ENCODE results near the gene HDAC7. TPM values are rescaled to one million over a fixed set of nuclear protein-coding genes. Genes with fewer than 3 reads are reported as not detected.

Gene HDAC7
- total and polyA plus RNA-seq, 2 of the 13 experiments (the other 11 are each of a cell fraction or from before 2014, with no cell fraction given): 4.6 to 10.8 TPM

DNA sequence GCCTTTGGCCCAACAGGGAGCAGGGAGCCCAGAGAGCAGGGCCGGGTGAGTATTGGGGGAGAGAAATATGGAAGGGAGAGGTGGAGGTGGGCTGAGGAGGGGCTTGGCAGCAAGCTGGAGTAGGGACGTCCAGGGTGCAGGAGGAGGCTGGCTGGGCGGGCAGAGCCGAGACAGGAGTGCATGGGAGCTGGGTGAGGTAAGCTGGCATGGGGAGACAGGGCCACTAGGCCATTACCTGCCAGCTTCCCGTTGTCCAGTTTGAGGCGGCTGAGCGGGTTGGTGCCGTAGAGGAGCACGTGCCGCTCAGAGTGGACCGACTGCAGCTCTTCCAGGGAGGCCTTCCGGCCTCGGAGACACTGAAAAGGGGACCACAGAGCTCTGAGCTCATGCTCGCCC is 28.4 kb downstream of the HDAC7 start (continued):
- TF ChIP-seq MTF1 (CRISPR knock-in tag; IDR thresholded peaks at IDR 0.05) (no peak), ZNF605 (CRISPR knock-in tag; IDR thresholded peaks at IDR 0.05) (no peak)

DNA sequence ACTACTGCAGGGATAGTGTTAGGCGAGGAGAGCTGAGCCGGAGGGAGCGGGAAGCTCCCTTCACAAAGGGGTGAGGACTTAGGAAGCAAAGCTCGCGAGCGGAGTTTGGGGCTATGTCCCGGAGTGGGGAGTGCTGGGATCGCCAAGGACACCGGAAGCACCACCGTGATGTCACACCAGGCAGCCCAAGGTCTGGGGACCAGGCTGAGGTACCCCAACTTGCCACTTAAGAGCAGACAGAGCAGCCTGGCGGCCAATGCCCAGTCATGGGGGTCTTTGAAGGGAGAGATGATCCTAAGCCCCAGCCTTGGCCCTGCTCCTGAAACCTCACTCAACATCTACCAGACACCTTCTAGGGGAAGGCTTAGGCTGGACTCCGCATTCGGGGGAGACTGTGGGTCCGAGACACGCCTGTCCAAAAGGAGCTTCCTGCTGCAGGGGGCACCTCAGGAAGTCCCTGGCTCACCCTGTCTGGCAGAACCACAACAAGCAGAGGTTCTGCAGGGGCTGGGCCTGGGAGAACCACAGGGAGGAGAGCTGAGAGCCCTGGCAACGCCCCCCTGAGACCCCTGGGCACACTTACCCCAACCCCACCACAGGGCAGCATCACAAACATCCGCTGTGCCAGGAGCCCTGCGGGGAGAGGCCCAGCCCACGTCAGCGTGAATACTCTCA is 28.9 kb downstream of the HDAC7 start:
- DNase-seq (ENCODE audit: low spot score): no peak

More for the DNA sequence above, 28.9 kb downstream of the HDAC7 start:
- no peak for TF ChIP-seq CREM (IDR thresholded peaks at IDR 0.05)
- TF ChIP-seq CREM (CRISPR knock-in tag; IDR thresholded peaks at IDR 0.05): no peak
- no peak for TF ChIP-seq ZNF180 (CRISPR knock-in tag; IDR thresholded peaks at IDR 0.05; ENCODE audit: borderline replicate concordance, low read depth)
- TF ChIP-seq ZBTB1 (CRISPR knock-in tag; IDR thresholded peaks at IDR 0.05; ENCODE audit: borderline replicate concordance): no peak
- TF ChIP-seq SP2 (CRISPR knock-in tag; IDR thresholded peaks at IDR 0.05): no peak
- TF ChIP-seq PITX1 (CRISPR knock-in tag; IDR thresholded peaks at IDR 0.05): no peak
- no peak for TF ChIP-seq TRIM24 (CRISPR knock-in tag; IDR thresholded peaks at IDR 0.05)
- no peak for TF ChIP-seq NCOA1 (CRISPR knock-in tag; IDR thresholded peaks at IDR 0.05)
- TF ChIP-seq, protein P1, sequence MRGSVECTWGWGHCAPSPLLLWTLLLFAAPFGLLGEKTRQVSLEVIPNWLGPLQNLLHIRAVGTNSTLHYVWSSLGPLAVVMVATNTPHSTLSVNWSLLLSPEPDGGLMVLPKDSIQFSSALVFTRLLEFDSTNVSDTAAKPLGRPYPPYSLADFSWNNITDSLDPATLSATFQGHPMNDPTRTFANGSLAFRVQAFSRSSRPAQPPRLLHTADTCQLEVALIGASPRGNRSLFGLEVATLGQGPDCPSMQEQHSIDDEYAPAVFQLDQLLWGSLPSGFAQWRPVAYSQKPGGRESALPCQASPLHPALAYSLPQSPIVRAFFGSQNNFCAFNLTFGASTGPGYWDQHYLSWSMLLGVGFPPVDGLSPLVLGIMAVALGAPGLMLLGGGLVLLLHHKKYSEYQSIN (CRISPR knock-in tag; IDR thresholded peaks at IDR 0.05; ENCODE audit: borderline replicate concordance): no peak
- TF ChIP-seq SAFB2 (CRISPR knock-in tag; IDR thresholded peaks at IDR 0.05; ENCODE audit: borderline replicate concordance, low read depth): no peak
- TF ChIP-seq E2F1 (CRISPR knock-in tag; IDR thresholded peaks at IDR 0.05): no peak
- no peak for TF ChIP-seq MEF2D (CRISPR knock-in tag; IDR thresholded peaks at IDR 0.05)
- no peak for TF ChIP-seq ZBTB2 (CRISPR knock-in tag; IDR thresholded peaks at IDR 0.05; ENCODE audit: low read depth)
- Histone ChIP-seq H3K27ac (ENCODE audit: extremely low read length, insufficient read depth, low read length) (no peak overlapping the region), H3K9ac (ENCODE audit: insufficient read depth, low read depth, low read length) (no peak overlapping the region), H3K4me2 (ENCODE audit: low read depth, low read length) (no peak overlapping the region), H2AFZ (ENCODE audit: low read length) (no peak overlapping the region), H3K4me3 (replicated peaks in 1 of 3; ENCODE audit: insufficient read depth in 1 of 3, low read depth in 2 of 3, low read length in 3 of 3) (no peak overlapping the region), H4K20me1 (ENCODE audit: insufficient read depth, low read length) (no peaks in the 10 kb centered on the region), H3K4me1 (ENCODE audit: insufficient read depth, low read length) (no peaks in the 10 kb centered on the region), H3K79me2 (ENCODE audit: insufficient read depth, low read length) (no peaks in the 10 kb centered on the region), H3K27me3 (ENCODE audit: control insufficient read depth in 1 of 2, insufficient read depth in 2 of 2, low read length in 2 of 2) (no peaks in the 10 kb centered on the region), H3K36me3 (replicated peaks in 1 of 2; ENCODE audit: control insufficient read depth in 1 of 2, insufficient read depth in 2 of 2, low read length in 2 of 2) (peaks cover 7 to 8% of the 10 kb centered on the region in 2 experiments; a peak in 2 of 5 replicates), H3K9me3 (ENCODE audit: low read length) (no peaks in the 10 kb centered on the region)
- FAIRE-seq (no peak), ATAC-seq (no peak)
- in situ Hi-C loops (cut with HindIII; ENCODE audit: extremely low pct_ligation_motif_present, low pct_unique_long_range_greater_than_20kb) (no loop called here), intact Hi-C loops (cut with micrococcal nuclease; ENCODE audit: unreplicated experiment) (no loop called here)
- ChIA-PET CTCF (ENCODE audit: low intra/inter-chr PET ratio, low total read pairs) (no interaction called here), POLR2A (no interaction called here)
- 95% methylated on average over 18 of the region's 20 CpGs for WGBS (ENCODE audit: low lambda C conversion rate)
- no TSS peak for BruUV-seq (replicated peaks)

Measured in HepG2 (cell line).